ENCODE results near the gene DPY30. TPM values are rescaled to one million over a fixed set of nuclear protein-coding genes. Genes with fewer than 3 reads are reported as not detected.

DPY30 gene
- total RNA-seq, 1 donor from 2014 or later: 37.5 TPM

DNA sequence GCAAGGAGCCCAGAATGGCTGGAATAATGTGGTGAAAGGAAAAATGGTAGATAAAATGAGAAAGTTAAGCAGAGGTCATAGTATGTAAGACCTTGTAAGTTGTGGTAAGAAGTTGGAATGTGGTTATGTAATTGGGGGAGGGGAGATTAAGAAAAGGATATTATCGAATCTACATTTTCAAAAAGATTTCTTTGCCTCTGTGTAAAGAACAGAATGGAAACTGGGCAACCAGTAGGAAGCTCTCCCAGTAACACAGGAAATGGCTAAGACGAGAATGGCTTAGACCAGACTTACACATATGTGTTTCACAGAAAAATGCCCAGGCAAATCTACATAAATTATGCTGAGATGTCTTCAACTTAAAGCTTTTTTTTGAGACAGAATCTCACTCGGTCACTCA lies 42.0 kb downstream of the DPY30 start:
- Histone ChIP-seq H3K36me3 (no peaks in the 10 kb centered on the region), H3K27ac (replicated peaks) (no peak overlapping the region), H3K4me3 (no peak overlapping the region), H3K4me1 (no peaks in the 10 kb centered on the region), H3K27me3 (ENCODE audit: low read depth) (no peaks in the 10 kb centered on the region), H3K9me3 (replicated peaks) (no peaks in the 10 kb centered on the region)
- intact Hi-C loops (cut with micrococcal nuclease): no loop called here
- TF ChIP-seq, protein P1, sequence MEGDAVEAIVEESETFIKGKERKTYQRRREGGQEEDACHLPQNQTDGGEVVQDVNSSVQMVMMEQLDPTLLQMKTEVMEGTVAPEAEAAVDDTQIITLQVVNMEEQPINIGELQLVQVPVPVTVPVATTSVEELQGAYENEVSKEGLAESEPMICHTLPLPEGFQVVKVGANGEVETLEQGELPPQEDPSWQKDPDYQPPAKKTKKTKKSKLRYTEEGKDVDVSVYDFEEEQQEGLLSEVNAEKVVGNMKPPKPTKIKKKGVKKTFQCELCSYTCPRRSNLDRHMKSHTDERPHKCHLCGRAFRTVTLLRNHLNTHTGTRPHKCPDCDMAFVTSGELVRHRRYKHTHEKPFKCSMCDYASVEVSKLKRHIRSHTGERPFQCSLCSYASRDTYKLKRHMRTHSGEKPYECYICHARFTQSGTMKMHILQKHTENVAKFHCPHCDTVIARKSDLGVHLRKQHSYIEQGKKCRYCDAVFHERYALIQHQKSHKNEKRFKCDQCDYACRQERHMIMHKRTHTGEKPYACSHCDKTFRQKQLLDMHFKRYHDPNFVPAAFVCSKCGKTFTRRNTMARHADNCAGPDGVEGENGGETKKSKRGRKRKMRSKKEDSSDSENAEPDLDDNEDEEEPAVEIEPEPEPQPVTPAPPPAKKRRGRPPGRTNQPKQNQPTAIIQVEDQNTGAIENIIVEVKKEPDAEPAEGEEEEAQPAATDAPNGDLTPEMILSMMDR (IDR thresholded peaks at IDR 0.05; ENCODE audit: borderline replicate concordance): no peak
- no peak for DNase-seq

DNA sequence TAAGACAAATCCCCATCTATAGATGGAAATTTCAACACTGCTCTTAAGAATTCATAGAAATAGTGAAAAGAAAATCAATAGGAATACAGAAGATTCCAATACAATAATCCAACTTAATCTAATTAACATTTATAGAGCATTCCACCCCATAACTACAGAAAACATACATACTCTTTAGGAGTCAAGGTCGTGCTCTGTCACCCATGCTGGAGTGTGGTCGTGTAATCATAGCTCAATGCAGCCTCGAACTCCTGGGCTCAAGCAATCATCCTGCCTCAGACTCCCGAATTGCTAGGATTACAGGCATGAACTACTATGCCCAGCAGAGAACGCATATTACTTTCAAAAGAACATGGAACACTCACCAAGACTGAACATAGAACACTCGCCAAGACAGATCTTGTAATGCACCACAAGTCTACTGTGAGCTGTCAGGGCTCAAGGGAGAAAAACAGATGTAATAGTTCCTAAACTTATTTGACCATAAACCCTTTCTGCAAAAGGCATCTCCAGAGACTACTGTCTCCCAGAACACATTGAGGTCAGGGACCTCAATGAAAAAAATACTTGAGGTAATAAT lies 42.9 kb downstream of the DPY30 start:
- Histone ChIP-seq H3K4me3 (no peak overlapping the region), H3K27ac (replicated peaks) (no peak overlapping the region), H3K4me1 (peaks cover 6% of the 10 kb centered on the region), H3K36me3 (no peaks in the 10 kb centered on the region), H3K27me3 (ENCODE audit: low read depth) (no peaks in the 10 kb centered on the region), H3K9me3 (replicated peaks) (no peaks in the 10 kb centered on the region)
- TF ChIP-seq, protein P1 (IDR thresholded peaks at IDR 0.05; ENCODE audit: borderline replicate concordance): no peak
- DNase-seq: no peak
- intact Hi-C loops (cut with micrococcal nuclease): no loop called here

DNA sequence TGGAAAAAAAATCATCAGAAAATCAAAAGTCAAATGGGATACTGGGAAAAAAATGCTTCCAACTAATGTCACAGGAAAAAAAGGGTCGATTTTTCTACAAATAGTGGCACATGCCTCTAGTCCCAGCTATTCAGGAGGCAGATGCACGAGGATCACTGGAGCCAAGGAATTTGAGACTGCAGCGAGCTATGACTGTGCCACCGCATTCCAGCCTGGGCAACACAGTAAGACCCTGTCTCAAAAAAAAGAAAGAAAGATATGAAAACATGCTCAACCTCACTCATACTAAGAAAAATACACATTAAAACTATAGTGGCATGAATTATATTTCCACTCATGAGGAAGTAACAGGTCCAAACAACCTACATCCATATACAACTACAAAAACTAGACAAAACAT lies 46.7 kb downstream of the DPY30 start:
- Histone ChIP-seq H3K27me3 (ENCODE audit: low read depth) (no peaks in the 10 kb centered on the region), H3K4me3 (no peak overlapping the region), H3K4me1 (peaks cover 18% of the 10 kb centered on the region), H3K9me3 (replicated peaks) (no peaks in the 10 kb centered on the region), H3K27ac (replicated peaks) (no peak overlapping the region), H3K36me3 (no peaks in the 10 kb centered on the region)
- intact Hi-C loops (cut with micrococcal nuclease): no loop called here
- TF ChIP-seq, protein P1 (IDR thresholded peaks at IDR 0.05; ENCODE audit: borderline replicate concordance): no peak
- no peak for DNase-seq

DNA sequence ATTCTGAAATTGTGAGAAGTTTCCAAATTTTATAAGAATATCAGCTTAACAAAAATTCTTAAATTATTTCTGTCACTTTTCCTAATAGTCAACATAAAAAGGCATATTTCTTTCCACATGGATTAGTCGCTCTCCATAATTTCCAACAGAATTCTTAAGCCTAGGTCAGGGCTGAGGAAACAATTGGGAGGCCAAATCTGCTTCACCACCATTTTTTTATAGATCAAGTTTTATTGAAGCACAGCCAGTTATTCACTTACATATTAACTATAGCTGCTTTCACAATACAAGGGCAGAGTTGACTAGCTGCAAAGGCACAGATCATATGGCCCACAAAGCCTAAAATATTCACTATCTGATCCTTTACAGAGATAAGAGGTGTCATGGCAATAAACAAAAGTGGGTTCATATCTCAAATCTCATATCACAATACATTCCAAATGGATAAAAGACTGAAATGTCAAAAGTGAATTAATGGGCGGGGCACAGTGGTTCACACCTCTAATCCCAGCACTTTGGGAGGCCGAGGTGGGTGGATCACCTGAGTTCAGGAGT lies 47.5 kb downstream of the DPY30 start:
- TF ChIP-seq, protein P1 (IDR thresholded peaks at IDR 0.05; ENCODE audit: borderline replicate concordance): no peak
- Histone ChIP-seq H3K27me3 (ENCODE audit: low read depth) (no peaks in the 10 kb centered on the region), H3K4me1 (peaks cover 26% of the 10 kb centered on the region), H3K27ac (replicated peaks) (no peak overlapping the region), H3K36me3 (no peaks in the 10 kb centered on the region), H3K9me3 (replicated peaks) (no peaks in the 10 kb centered on the region), H3K4me3 (no peak overlapping the region)
- no peak for DNase-seq
- intact Hi-C loops (cut with micrococcal nuclease): no loop called here

DNA sequence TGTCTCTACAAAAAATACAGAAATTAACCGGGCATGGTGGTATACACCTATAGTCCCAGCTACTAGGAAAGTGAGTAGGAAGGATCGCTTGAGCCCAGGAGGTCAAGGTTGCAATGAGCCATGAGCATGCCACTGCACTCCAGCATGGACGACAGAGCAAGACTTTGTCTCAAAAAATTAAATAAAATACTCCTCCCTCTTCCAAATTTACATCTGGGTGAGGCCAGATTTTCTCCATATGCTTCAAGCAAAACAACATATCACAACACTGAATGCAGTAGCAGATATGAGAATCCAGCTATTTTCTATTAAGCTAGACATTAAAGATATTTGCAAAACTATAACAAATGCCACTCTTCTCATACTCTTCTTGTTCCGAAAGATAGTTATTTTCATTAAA lies 49.7 kb downstream of the DPY30 start:
- Histone ChIP-seq H3K36me3 (no peaks in the 10 kb centered on the region), H3K27ac (replicated peaks) (no peak overlapping the region), H3K4me1 (peaks cover 29% of the 10 kb centered on the region), H3K9me3 (replicated peaks) (no peaks in the 10 kb centered on the region), H3K4me3 (no peak overlapping the region), H3K27me3 (ENCODE audit: low read depth) (no peaks in the 10 kb centered on the region)
- TF ChIP-seq, protein P1 (IDR thresholded peaks at IDR 0.05; ENCODE audit: borderline replicate concordance): no peak
- intact Hi-C loops (cut with micrococcal nuclease): no loop called here
- no peak for DNase-seq

Measured in left ventricle myocardium inferior (tissue), 1 donor.